Activated T-cell treated with anti-CD3 and anti-CD28 coated beads for 48 hours (primary cell): ENCODE results near the gene MYMK.
A peak's percentile ranks its signal among the peaks of the same experiment; 100 is the strongest.

ENCODE experiments used
- DNase-seq: peaks from one replicate; pipeline ENCODE4 v3.0.0-alpha.2; 2020; ENCODE audit warnings: low read depth

Gene MYMK

DNA sequence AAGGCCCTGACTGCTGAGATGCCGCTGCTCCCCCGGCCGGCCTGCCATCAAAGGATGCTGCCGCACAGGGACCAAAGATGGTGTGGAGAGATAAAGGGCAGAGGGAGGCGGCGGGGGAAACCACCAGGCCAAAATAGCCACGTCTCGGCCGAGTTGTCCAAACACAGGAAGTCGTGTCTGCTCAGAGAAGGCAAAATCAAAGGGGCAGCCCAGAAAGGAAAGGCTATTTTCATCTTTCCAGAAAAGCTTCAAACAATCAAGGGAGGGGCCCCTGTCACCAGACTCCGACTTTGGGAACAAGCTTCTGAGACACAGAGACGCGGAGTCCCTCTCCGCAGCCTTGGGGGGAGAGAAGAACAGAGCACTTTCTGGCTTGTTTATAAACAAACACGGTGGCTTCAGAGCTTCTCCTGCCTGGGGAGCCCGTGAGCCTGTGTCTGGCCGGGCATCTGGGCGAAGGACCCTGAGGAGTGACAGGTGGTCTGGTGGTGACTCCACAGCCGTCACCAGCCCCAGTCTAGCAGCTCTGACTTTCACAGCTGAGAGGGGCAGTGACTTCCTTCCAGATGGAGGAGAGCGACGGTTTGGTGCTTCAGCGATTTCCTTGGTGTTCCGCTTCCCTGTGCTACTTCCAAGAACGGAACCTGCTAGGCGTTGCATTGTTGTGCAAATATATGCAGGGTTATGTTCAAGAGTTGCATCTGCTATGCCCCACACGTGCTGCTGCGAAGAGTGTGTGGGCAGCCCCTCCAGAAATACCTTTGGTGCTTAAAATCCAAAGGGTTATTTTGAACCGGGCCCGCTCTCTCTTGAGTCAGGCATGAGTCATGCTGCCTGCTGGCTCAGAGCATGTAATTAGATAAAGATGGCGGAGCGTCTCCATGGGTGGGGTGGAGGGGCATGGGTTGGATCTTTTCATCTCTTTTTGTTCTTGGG lies 33.7 kb upstream of the MYMK start:
- DNase-seq: peak; percentile 25

- DNase-seq: no peak
Observed at GRCh38 chr9:133557581-133557980, 32.8 kb upstream of the MYMK start.

DNA sequence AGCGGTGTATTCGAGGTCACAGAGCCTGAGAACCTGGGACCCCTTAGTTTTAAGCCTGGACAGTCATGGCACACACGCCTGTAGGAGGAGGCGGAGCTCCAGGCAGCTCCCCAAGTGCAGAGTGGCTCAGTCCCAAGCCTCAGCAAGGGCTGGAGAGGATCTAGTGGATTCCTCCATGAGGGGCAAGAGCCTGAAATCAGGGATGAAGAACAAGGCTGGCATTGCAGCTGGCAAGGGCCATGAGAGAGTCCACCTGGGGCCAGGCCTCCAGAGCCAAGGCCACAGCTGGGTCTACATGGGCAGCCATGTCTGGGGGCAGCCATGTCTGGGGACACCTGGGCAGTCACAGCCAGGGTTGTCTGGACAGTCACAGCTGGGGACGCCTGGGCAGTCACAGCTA lies 31.6 kb upstream of the MYMK start:
- no peak for DNase-seq

DNA sequence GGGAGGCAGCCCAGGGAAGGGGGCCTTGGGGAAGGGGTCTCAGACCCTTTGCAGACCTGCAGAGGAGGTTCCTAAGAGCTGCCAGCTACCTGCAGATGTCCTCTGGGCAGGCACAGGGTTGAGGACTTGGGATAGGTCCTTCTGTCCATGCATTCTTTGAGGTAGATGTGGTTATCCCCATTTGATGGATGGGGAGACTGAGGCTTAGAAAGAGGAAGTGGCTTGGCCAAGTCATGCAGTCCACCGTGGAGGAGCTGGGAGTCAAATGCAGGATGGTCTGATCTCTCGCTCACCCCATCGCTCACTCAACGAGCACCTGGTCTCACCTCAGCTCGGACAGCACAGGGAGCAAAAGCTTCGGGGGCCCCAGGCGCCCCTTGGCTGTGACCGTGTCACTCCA lies 30.0 kb upstream of the MYMK start:
- DNase-seq: no peak

- DNase-seq: no peak
Observed at GRCh38 chr9:133553973-133554713, 29.4 kb upstream of the MYMK start.

GRCh38 chr9:133553123-133553522 lies 28.4 kb upstream of the MYMK start:
- no peak for DNase-seq

DNA sequence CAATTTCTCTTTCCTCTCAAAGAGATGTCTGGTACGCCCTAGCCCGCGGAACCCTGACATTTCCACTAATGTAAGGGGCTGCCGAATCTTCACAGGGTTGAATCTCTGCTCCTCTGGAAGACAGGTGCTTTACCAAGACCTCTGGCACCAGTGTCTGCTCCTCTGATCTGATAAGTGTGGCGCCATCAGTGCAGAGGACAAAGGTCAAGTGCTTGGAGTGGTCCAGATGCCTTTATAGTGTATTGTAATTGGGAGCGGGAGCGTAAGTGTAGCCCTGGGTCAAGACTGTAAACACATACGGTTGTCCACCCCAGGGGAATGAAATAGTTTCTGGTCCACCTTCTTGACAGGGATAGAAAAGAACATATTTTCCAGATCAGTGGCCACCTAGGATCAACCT lies 27.5 kb upstream of the MYMK start:
- DNase-seq: no peak

DNA sequence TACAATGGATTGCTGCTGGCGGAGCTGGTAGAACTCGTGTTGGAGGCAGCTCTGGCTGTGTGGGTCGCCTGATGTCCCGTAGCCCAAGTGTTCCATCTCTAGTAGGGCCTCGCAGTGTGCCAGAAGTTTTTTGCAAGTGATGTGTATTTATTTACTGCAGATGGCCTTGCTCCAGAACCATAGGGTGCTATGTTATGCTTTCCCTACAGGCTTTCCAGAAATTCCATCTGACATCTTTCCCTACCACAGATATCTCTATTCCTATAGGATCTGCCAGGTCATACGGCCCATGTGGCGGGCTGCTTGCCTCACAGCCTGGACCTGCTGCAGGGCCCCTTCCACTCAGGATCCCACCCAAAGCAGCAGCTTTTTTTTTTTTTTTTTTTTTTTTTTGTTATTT lies 26.7 kb upstream of the MYMK start:
- no peak for DNase-seq

DNA sequence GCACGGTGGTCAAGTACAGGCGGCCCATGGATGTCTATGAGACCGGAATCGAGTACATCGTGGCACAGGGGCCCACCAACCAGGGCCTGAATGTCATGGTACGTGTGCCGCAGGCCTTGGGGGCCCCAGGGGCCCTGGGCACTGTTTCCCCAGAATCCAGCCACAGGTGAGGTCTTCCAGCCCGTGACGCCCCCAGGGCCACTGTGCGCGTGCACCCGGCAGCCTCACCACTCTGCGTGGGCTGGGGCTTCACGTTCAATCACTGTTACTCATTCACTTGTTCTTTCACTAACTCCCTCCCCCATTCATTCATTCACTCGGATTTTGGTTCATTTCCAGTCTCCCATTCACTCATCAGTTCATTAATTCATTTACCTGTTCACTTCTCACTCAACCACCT lies 22.4 kb upstream of the MYMK start:
- DNase-seq: no peak

DNA sequence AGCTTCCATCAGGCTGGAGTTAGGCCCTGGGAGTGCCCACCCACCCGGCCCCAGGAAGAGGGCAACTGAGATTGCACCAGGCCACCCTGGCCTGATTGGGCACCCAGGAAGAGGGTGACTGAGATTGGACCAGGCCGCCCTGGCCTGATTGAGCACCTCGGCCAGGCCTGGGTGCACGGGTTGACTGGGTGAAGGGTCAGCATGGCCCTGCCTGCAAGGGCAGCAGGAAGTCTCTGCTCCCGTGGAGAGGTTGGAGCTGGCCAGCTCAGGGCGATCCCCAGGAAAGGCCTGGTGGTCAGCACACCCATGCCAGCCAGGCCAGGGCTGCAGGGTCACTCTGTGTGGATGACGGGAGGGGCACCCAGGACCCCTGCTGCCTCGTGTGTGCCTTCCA lies 21.5 kb upstream of the MYMK start:
- no peak for DNase-seq

GRCh38 chr9:133545494-133546286 lies 20.9 kb upstream of the MYMK start:
- DNase-seq: no peak

- DNase-seq: no peak
Observed at GRCh38 chr9:133543772-133544467, 19.2 kb upstream of the MYMK start.

DNA sequence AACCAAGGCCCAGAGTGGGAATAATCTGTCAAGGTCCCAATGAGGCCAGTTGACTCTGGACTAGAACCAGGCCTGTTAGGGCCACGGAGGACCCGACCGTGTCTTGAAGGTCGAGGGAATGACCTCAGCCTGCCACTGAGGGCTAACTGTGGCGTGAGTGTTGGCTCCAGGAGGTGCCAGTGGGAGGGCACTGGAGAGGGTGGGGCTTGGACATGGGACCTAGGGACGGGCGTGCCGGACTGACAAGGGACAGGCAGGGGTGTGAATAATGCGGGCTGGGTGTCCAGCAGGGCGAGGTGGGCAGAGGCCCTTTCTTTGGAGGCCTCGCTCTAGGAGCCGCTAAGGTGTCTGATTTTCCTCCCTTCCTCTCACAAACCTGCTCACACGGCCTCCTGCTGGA lies 17.2 kb upstream of the MYMK start:
- DNase-seq: no peak

DNA sequence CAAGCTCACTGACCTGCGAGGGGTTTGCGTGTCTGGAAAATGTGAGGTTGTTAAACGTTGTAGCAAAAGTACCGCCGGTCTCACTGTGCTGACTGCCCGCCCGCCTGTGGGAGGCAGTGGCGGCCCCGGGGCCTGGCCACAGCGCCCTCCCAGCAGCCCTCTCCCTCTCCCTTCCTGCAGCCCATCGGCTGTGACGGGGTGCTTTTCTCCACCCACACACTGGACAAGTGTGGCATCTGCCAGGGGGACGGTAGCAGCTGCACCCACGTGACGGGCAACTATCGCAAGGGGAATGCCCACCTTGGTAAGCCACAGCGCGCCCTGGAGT lies 15.9 kb upstream of the MYMK start:
- DNase-seq: no peak

DNA sequence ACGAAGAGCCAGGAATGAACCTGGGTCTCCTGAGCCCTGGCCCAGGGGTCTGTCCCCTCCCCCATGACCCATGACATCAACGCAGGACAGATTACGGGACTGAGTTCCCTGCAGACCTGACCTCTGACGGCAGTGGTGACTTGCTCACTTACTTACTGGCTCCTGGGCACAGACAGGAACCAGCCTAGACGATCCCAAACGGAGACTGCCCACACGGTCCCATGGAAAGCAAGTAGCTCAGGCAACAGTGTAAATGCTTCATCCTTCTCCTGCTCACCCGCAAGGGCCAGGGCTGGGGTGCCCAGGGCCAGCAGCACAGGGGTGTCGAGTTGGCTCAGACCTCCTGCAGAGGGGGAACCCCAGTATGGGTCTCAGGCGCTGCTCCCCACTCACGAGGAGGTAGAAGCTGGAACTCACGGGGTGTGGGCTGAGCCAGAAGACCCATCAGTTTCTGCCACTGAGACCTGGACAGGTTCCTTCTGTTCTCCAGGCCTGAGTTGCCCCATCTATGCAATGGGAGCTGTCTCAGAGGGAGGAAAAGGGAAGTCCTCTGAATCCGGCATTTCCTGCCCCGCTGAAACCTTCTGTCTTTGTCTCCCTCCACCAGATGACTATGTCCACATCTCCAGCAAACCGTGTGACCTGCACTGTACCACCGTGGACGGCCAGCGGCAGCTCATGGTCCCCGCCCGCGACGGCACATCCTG lies 15.4 kb upstream of the MYMK start:
- DNase-seq: no peak

DNA sequence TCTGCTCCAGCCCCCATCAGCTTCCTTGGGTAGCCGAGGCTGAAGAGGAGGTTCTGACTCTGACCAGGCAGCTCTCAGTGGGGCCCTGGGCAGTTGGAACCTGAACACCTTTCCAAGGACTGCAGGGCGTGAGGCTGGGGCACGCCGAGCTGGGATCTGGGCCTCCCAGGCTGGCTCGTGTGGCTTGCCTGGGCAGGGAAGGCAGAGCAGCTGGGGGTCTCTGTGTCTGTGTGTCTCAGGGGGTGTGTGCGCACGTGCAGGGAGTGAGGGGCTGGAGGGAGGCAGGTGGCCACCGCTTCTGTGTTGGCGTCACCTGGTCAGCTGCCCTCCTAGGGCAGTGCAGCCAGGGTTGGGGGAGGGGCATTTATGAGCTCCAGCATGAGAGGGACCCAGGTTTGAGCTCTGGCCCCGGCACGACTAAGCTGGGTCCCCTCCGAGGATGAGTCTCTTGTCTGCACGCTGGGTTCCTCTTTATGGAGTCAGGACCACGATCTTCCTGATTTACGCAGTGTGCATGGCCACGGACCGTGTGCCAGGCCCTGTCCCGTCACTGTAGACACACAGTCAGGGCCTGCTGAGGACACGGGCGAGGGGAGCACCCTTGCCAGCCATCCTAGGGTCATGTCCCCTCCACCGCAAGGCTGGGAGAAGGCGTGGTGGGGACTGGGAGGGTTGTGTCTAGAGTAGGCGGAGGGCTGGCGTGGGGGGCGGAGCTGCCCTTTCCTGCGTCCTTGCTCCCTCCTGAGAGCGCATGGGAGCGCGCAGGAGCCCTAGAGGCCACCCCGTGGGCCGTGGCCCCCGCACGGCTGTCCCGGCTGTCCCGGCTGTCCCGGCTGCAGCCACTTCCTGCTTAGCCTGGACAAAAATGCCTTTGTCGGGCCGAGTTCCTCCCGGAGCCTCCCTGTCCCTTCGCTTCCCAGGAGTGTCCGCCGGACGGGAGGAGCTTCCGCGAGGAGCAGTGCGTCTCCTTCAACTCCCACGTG lies 14.4 kb upstream of the MYMK start:
- DNase-seq: no peak

GRCh38 chr9:133538176-133538575 lies 13.4 kb upstream of the MYMK start:
- DNase-seq: no peak

GRCh38 chr9:133537257-133537656 lies 12.5 kb upstream of the MYMK start:
- DNase-seq: no peak

- DNase-seq: no peak
Observed at GRCh38 chr9:133536536-133536935, 11.8 kb upstream of the MYMK start.

- no peak for DNase-seq
Observed at GRCh38 chr9:133536080-133536479, 11.3 kb upstream of the MYMK start.
